Thyroid gland (tissue), 4 donors: ENCODE results near the gene KLF1. TPM values are rescaled to one million over a fixed set of nuclear protein-coding genes. Genes with fewer than 3 reads are reported as not detected.

Source experiments
- DNase-seq, 2 donors: peaks; one replicate each; pipeline ENCODE4 v3.0.0-alpha.2; 2019
- H3K27ac ChIP-seq, 3 donors: fragments of 200-600 bp; sonication (generic); 1 replicate in 2 of 3; 2 replicates in 1 of 3; pipeline ENCODE4 v1.5.1; 2016 to 2019; ENCODE audit warnings: mild to moderate bottlenecking in 1 of 3, moderate library complexity in 1 of 3
- H3K27me3 ChIP-seq: fragments of 200-600 bp; sonication (generic); one replicate; pipeline ENCODE4 v1.5.1; 2019
- H3K36me3 ChIP-seq, 2 donors: fragments of 200-600 bp; sonication (generic); one replicate each; pipeline ENCODE4 v1.5.1; 2016 to 2019
- H3K4me1 ChIP-seq, 2 donors: fragments of 200-600 bp; sonication (generic); one replicate each; pipeline ENCODE4 v1.5.1; 2017 to 2019
- H3K4me3 ChIP-seq, 3 donors: fragments of 200-600 bp; sonication (generic); replicated peaks in 1 of 3; 1 replicate in 2 of 3; 2 replicates in 1 of 3; pipeline ENCODE4 v1.5.1; 2016; ENCODE audit warnings: mild to moderate bottlenecking in 1 of 3
- H3K9me3 ChIP-seq: fragments of 200-600 bp; sonication (generic); one replicate; pipeline ENCODE4 v1.5.1; 2017
- POLR2A ChIP-seq, 2 donors: fragments of 450-650 bp; IDR thresholded peaks; one replicate each; pipeline ENCODE4 v1.6.1; 2017; ENCODE audit warnings: antibody characterized with exemption in 2 of 2, mild to moderate bottlenecking in 2 of 2, moderate library complexity in 1 of 2
- WGBS, 2 donors: methylation state at CpG; one replicate each; pipeline ENCODE4 v1.1.5; 2017; 5-methylcytosine and 5-hydroxymethylcytosine counted together
- intact Hi-C: fragments of 100-400 bp; cut with DNase I; formaldehyde crosslinking; loops from one replicate; pipeline ENCODE4 v1.15.1; 2023
- total RNA-seq, 4 donors: library from RNA; depleted of rRNA; stranded (reverse); fragments of >200 nt; gene quantifications; one replicate each; pipeline ENCODE4 v1.2.3, GENCODE V29; 2016
- TF ChIP-seq, protein P1 (sequence below), 6 experiments: fragments of 200-600 bp in 3 of 6; fragments of 450-650 bp in 3 of 6; sonication (generic) in 3 of 6; IDR thresholded peaks; one replicate each; pipeline ENCODE4 v1.5.1; 2016 to 2019; ENCODE audit warnings: antibody characterized with exemption in 6 of 6, mild to moderate bottlenecking in 2 of 6, inconsistent platforms in 1 of 6, moderate library complexity in 1 of 6

KLF1 gene
- total RNA-seq, 4 donors from 2014 or later = not detected

DNA sequence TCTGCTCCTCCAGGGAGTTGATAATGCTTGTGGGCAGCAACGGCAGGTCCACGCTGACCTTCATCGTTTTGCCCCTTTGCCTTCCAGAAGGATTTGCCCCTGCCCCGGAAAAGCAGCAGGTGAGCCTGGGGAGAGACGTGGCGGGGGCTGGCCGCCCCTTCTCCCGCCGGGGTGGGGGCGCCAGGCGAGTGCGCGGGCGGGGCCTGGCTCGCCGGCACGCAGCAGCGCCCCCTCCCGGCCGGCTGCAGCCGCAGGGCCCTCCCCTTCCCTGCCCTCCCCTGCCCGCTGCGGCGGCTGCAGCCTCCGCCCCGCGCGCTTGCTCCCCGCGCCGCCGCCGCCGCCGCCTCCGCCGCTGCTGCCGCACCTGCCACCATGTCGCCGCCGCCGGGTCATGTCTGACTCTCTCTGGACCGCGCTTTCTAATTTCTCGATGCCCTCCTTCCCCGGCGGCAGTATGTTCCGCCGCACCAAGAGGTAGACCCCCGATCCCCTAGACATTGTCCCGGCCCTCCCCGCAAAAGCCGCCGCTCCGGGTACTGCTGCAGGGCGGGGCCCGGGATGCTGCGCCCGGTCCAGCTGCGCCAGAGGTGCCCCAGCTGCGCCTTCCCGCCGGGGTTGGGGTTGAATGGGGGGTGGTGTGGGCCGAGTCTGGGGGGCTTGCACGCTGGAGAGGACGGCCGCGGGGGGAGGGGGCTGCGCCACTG lies 48.7 kb downstream of the KLF1 start, which contains the start of gene MAST1:
TSS of gene MAST1 (plus strand) at position 334 of the 704 bp plus-strand sequence. CDS start at position 392, 58 bp downstream.
- intact Hi-C loops = loop anchor here (5.0 kb wide), 1 partner anchor 66 kb away; no protein-coding TSS in a partner anchor
- peaks cover 10 to 18% of the 10 kb centered on the region in 2 donors for H3K4me1 ChIP-seq
- TF ChIP-seq POLR2A (IDR thresholded peaks at IDR 0.05) = no peak
- TF ChIP-seq, protein P1, sequence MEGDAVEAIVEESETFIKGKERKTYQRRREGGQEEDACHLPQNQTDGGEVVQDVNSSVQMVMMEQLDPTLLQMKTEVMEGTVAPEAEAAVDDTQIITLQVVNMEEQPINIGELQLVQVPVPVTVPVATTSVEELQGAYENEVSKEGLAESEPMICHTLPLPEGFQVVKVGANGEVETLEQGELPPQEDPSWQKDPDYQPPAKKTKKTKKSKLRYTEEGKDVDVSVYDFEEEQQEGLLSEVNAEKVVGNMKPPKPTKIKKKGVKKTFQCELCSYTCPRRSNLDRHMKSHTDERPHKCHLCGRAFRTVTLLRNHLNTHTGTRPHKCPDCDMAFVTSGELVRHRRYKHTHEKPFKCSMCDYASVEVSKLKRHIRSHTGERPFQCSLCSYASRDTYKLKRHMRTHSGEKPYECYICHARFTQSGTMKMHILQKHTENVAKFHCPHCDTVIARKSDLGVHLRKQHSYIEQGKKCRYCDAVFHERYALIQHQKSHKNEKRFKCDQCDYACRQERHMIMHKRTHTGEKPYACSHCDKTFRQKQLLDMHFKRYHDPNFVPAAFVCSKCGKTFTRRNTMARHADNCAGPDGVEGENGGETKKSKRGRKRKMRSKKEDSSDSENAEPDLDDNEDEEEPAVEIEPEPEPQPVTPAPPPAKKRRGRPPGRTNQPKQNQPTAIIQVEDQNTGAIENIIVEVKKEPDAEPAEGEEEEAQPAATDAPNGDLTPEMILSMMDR (IDR thresholded peaks at IDR 0.05) = peak in 3 of 6 experiments; percentile 36 to 70 (median 41)
- WGBS, 2 donors = 1 to 3% methylated on average over 26 to 27 of the region's 69 CpGs
- no peaks in the 10 kb centered on the region for H3K9me3 ChIP-seq
- H3K27ac ChIP-seq = no peak within 1 kb of the TSS
- H3K36me3 ChIP-seq = no peaks in the 10 kb centered on the region
- DNase-seq = peak; percentile 15 to 26
- peaks cover 60% of the 10 kb centered on the region for H3K27me3 ChIP-seq
- no peak within 1 kb of the TSS for H3K4me3 ChIP-seq

DNA sequence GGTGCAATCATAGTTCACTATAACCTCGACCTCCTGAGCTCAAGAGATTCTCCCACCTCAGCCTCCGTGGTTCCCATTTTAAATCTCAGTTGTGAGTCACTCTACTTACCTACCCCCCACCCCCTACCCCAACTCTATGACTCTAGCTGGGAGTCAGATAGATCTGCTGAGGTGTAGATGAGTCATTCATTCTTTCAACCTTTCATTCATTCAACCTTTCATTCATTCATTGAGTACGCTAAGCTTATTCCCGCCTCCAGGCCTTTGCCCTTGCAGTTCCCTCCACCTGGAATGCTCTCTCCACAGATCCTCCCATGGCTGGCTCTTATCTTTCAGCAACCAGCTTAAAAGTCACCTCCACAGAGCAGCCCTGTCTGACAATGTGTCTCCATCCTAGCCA lies 49.8 kb downstream of the KLF1 start:
- Histone ChIP-seq H3K27me3 (peaks cover 67% of the 10 kb centered on the region), H3K27ac (no peak overlapping the region), H3K9me3 (no peaks in the 10 kb centered on the region), H3K4me1 (peaks cover 10 to 26% of the 10 kb centered on the region in 2 donors), H3K4me3 (no peak overlapping the region), H3K36me3 (no peaks in the 10 kb centered on the region)
- intact Hi-C loops = loop anchor here (5.0 kb wide), 1 partner anchor 65 kb away; no protein-coding TSS in a partner anchor
- TF ChIP-seq POLR2A (IDR thresholded peaks at IDR 0.05) = no peak
- TF ChIP-seq, protein P1 (IDR thresholded peaks at IDR 0.05) = no peak
- no peak for DNase-seq
- 81% methylated on average over 4 of the region's 4 CpGs for WGBS, 2 donors

DNA sequence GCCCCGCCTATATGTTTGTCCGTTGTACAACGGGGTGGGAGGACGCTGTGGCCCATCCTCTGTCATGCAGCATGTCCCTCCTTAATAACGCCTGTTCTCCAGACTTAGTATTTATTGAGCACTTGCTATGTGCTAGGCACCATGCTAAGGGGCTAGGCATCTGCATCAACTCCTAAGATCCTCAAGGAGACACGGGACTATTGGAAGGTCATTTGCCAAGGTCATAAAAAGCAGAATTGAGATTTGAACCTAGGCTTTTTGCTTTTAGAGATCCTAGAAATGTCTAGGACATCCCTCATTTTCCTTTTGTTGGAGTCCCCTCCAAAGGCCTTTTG lies 50.5 kb downstream of the KLF1 start:
- Histone ChIP-seq H3K27ac (no peak overlapping the region), H3K9me3 (no peaks in the 10 kb centered on the region), H3K36me3 (no peaks in the 10 kb centered on the region), H3K27me3 (peaks cover 64% of the 10 kb centered on the region), H3K4me1 (peaks cover 10 to 26% of the 10 kb centered on the region in 2 donors), H3K4me3 (no peak overlapping the region)
- WGBS, 2 donors = 15 to 19% methylated on average over 6 of the region's 6 CpGs
- DNase-seq = no peak
- intact Hi-C loops = loop anchor here (5.0 kb wide), 1 partner anchor 64 kb away; no protein-coding TSS in a partner anchor
- TF ChIP-seq POLR2A (IDR thresholded peaks at IDR 0.05) = no peak
- TF ChIP-seq, protein P1 (IDR thresholded peaks at IDR 0.05) = no peak

DNA sequence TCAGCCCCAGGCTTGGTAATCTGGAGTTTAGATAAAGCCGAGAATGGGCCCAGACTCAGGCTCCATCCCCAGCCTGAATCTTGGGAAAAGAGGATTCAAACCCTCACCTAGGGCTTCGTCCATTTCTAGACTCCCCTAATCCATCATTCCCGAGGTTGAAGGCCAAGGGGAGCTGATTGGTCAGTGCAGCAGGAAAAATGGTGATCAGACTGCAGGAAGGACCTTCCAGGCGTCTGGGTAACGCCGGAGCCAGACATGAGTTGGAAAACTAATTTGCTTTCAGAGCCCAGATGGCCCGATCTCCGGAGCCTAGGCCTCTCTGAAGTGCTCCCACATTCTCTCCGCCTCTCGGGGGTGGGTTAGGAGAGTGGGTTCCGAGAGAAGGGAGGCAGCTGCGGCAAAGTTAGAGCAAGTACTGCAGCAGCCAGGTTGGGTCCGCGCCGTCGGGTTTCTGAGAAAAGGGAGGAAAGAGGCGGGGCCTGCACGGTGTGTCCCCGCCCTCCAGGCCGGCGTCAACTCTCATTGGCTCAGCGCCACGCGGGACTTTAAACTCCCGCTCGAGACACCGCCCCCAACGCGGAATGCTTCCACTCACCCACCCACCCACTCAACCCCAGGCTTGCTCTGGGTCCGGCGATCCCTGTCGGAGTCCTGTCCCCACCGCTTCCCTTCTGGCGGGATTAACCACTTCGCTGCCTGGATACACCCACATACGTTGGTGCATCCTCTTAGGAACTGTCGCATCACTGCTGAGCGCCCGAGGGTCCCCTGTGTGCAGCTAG lies 51.8 kb downstream of the KLF1 start:
- 5 to 6% methylated on average over 26 to 36 of the region's 39 CpGs for WGBS, 2 donors
- Histone ChIP-seq H3K4me1 (peaks cover 7 to 26% of the 10 kb centered on the region in 2 donors), H3K9me3 (no peaks in the 10 kb centered on the region), H3K27ac (no peak overlapping the region), H3K4me3 (no peak overlapping the region), H3K36me3 (no peaks in the 10 kb centered on the region), H3K27me3 (peaks cover 54% of the 10 kb centered on the region)
- peak in 1 of 2 donors; percentile 20 for DNase-seq
- intact Hi-C loops = loop anchor here (5.0 kb wide), 1 partner anchor 63 kb away; no protein-coding TSS in a partner anchor
- TF ChIP-seq POLR2A (IDR thresholded peaks at IDR 0.05) = no peak
- TF ChIP-seq, protein P1 (IDR thresholded peaks at IDR 0.05) = no peak
